Choroid plexus epithelial cell (primary cell): ENCODE measurements around the gene LAMA5.

Experiments used
- DNase-seq: peaks from one replicate; pipeline ENCODE4 v3.0.0-alpha.2; 2010; ENCODE audit warnings: low read depth
- H3K4me3 ChIP-seq: 2 replicates; pipeline ENCODE4 v1.5.1; 2011; ENCODE audit warnings: low read depth, mild to moderate bottlenecking, control low read depth, low read length, moderate library complexity
- CTCF ChIP-seq: conservative IDR thresholded peaks from 2 replicates; pipeline ENCODE4 v1.5.1; 2011; ENCODE audit warnings: low read depth, mild to moderate bottlenecking, control low read depth, inconsistent platforms, low read length, moderate library complexity

Gene LAMA5

GRCh38 chr20:62317167-62317655 lies 49.9 kb downstream of the LAMA5 start:
- DNase-seq: no peak
- no peak overlapping the region for H3K4me3 ChIP-seq
- TF ChIP-seq CTCF: no peak

GRCh38 chr20:62316331-62317166 lies 50.6 kb downstream of the LAMA5 start:
- no peak for TF ChIP-seq CTCF

GRCh38 chr20:62315773-62316172 lies 51.3 kb downstream of the LAMA5 start:
- no peak for TF ChIP-seq CTCF
- no peak for DNase-seq
- no peak overlapping the region for H3K4me3 ChIP-seq

More at GRCh38 chr20:62316331-62317166, 50.6 kb downstream of the LAMA5 start:
- no peak overlapping the region for H3K4me3 ChIP-seq
- no peak for DNase-seq

GRCh38 chr20:62314711-62315302 lies 52.3 kb downstream of the LAMA5 start:
- no peak for DNase-seq
- H3K4me3 ChIP-seq: no peak overlapping the region
- TF ChIP-seq CTCF: no peak

- TF ChIP-seq CTCF: no peak
- no peak for DNase-seq
- no peak overlapping the region for H3K4me3 ChIP-seq
Observed at GRCh38 chr20:62314339-62314638, 52.8 kb downstream of the LAMA5 start.

GRCh38 chr20:62313460-62314338 lies 53.4 kb downstream of the LAMA5 start:
- no peak overlapping the region for H3K4me3 ChIP-seq
- no peak for DNase-seq
- TF ChIP-seq CTCF: no peak
